Endothelial cell of umbilical vein (primary cell): Measurements from ENCODE around the gene FILIP1. TPM values are rescaled to one million over a fixed set of nuclear protein-coding genes. Genes with fewer than 3 reads are reported as not detected.

ENCODE experiments used
- BruUV-seq: library from RNA; stranded (reverse); fragments of 400-500 nt; replicated peaks from 2 replicates; lab custom pipeline; 2021; lab: Mats Ljungman, UMichigan
- CTCF ChIA-PET: fragments of 300-600, 350-600 bp; sonication (Branson Sonifier 250); formaldehyde crosslinking; loops from one replicate; lab custom pipeline; 2021; ENCODE audit warnings: antibody characterized with exemption, inconsistent platforms; lab: Charles Lee
- POLR2A ChIA-PET: fragments of 300-600, 350-600 bp; sonication (Branson Sonifier 250); formaldehyde crosslinking; loops from one replicate; lab custom pipeline; 2021; ENCODE audit warnings: antibody characterized with exemption, inconsistent platforms; lab: Charles Lee
- DNase-seq: peaks from one replicate; pipeline ENCODE4 v3.0.0-alpha.2; 2011; ENCODE audit warnings: low read depth, low spot score
- FAIRE-seq: peaks from 2 replicates; lab custom pipeline; 2011; peaks lifted over from hg19 to GRCh38; lab: Jason Lieb, UNC
- H2AFZ ChIP-seq: 2 replicates; pipeline ENCODE4 v1.6.0; 2012; ENCODE audit warnings: low read depth, low read length, control low read depth, inconsistent platforms
- H3K27ac ChIP-seq: 2 replicates; pipeline ENCODE4 v1.5.1; 2011; ENCODE audit warnings: low read depth, mild to moderate bottlenecking, control low read depth, low read length, moderate library complexity; ENCODE audit not compliant: insufficient read depth
- H3K27me3 ChIP-seq, 2 experiments: 2 replicates each; pipeline versions ENCODE4 v1.6.0 to v1.6.1; 2011; ENCODE audit warnings: low read length in 2 of 2, mixed read lengths in 1 of 2; ENCODE audit not compliant: control insufficient read depth in 2 of 2, insufficient read depth in 2 of 2
- H3K36me3 ChIP-seq, 2 experiments: 2 replicates in 1 of 2; 3 replicates in 1 of 2; pipeline ENCODE4 v1.5.1; 2011; ENCODE audit warnings: low read length in 2 of 2, mild to moderate bottlenecking in 1 of 2, moderate library complexity in 1 of 2; ENCODE audit not compliant: control insufficient read depth in 2 of 2, insufficient read depth in 2 of 2; ENCODE audit errors: extremely low read depth in 1 of 2
- H3K4me1 ChIP-seq: 3 replicates; pipeline ENCODE4 v1.5.1; 2011; ENCODE audit warnings: mild to moderate bottlenecking, low read length; ENCODE audit not compliant: control insufficient read depth, insufficient read depth; ENCODE audit errors: extremely low read depth
- H3K4me2 ChIP-seq: 2 replicates; pipeline ENCODE4 v1.6.1; 2011; ENCODE audit warnings: low read length, control low read depth, mixed read lengths; ENCODE audit not compliant: insufficient read depth
- H3K4me3 ChIP-seq, 3 experiments: fragments of 200-600 bp in 1 of 3; sonication (generic), shearing (Covaris generic) in 1 of 3; replicated peaks in 1 of 3; 2 replicates each; pipeline ENCODE4 v1.5.1; 2011 to 2016; ENCODE audit warnings: control low read depth in 3 of 3, low read length in 3 of 3, mild to moderate bottlenecking in 2 of 3, inconsistent platforms in 1 of 3, low read depth in 1 of 3, moderate library complexity in 1 of 3; ENCODE audit not compliant: insufficient read depth in 1 of 3
- H3K79me2 ChIP-seq: 2 replicates; pipeline ENCODE4 v1.6.0; 2012; ENCODE audit warnings: low read length, inconsistent platforms; ENCODE audit not compliant: control insufficient read depth, insufficient read depth
- H3K9ac ChIP-seq: replicated peaks from 2 replicates; pipeline ENCODE3; 2011; ENCODE audit warnings: low read length, control low read depth; ENCODE audit not compliant: insufficient read depth; ENCODE audit errors: extremely low read depth
- H3K9me1 ChIP-seq: replicated peaks from 3 replicates; pipeline ENCODE4 v1.6.0; 2011; ENCODE audit warnings: mild to moderate bottlenecking, low read length; ENCODE audit not compliant: control insufficient read depth, insufficient read depth; ENCODE audit errors: extremely low read depth
- H3K9me3 ChIP-seq: replicated peaks from 2 replicates; pipeline ENCODE4 v1.5.1; 2012; ENCODE audit warnings: low read length, inconsistent platforms; ENCODE audit not compliant: control insufficient read depth, insufficient read depth
- H4K20me1 ChIP-seq: replicated peaks from 2 replicates; pipeline ENCODE3; 2011; ENCODE audit warnings: mild to moderate bottlenecking, low read length; ENCODE audit not compliant: control insufficient read depth, insufficient read depth; ENCODE audit errors: extremely low read depth
- CTCF ChIP-seq, 2 donors: IDR thresholded peaks; 1 replicate in 1 of 2; 2 replicates in 1 of 2; pipeline ENCODE4 v1.5.1; 2011; ENCODE audit warnings: low read length in 2 of 2, mild to moderate bottlenecking in 2 of 2, moderate library complexity in 2 of 2, control low read depth in 1 of 2, inconsistent platforms in 1 of 2, low read depth in 1 of 2; ENCODE audit not compliant: insufficient read depth in 1 of 2; ENCODE audit errors: extremely low read depth in 1 of 2
- EZH2 ChIP-seq: IDR thresholded peaks from 2 replicates; pipeline ENCODE4 v1.6.1; 2012; ENCODE audit warnings: borderline replicate concordance, low read depth, mild to moderate bottlenecking, moderate library complexity, low read length, inconsistent platforms; ENCODE audit not compliant: severe bottlenecking
- JUN ChIP-seq: IDR thresholded peaks from 2 replicates; pipeline ENCODE4 v1.6.1; 2011; ENCODE audit warnings: borderline replicate concordance, low read depth; ENCODE audit not compliant: insufficient read length, insufficient read depth
- MYC ChIP-seq: IDR thresholded peaks from one replicate; pipeline ENCODE4 v1.6.1; 2011; ENCODE audit warnings: mild to moderate bottlenecking, low read depth, low read length
- POLR2A ChIP-seq: IDR thresholded peaks from 2 replicates; pipeline ENCODE4 v1.6.1; 2012; ENCODE audit warnings: low read depth, mild to moderate bottlenecking, control low read depth, low read length
- POLR2AphosphoS5 ChIP-seq: IDR thresholded peaks from 2 replicates; pipeline ENCODE4 v1.6.1; 2012; ENCODE audit warnings: low read depth, mild to moderate bottlenecking, control low read depth, low read length, moderate library complexity; ENCODE audit not compliant: insufficient read depth
- dilution Hi-C: fragments of 300-500 bp; cut with MboI; formaldehyde crosslinking; loops from one replicate; pipeline ENCODE4 v1.15.0; 2019; ENCODE audit warnings: low sequenced_read_pairs; ENCODE audit not compliant: extremely low pct_ligation_motif_present
- intact Hi-C: fragments of 100-400 bp; cut with micrococcal nuclease; formaldehyde crosslinking; loops from one replicate; pipeline ENCODE4 v1.10.0; 2022
- polyA plus RNA-seq, 4 experiments: library from polyadenylated mRNA; depleted of rRNA in 3 of 4; stranded (reverse) in 3 of 4; unstranded in 1 of 4; fragments of >200 nt; gene quantifications; 2 replicates each; pipeline versions ENCODE4 v1.2.1 to v1.2.3, GENCODE V29; 2011 to 2012; ENCODE audit warnings: missing spikeins in 1 of 4
- total RNA-seq: library from RNA; stranded (reverse); gene quantifications from 2 replicates; pipeline ENCODE4 v1.2.3, GENCODE V29; 2021
- TF ChIP-seq, protein P1 (sequence below): IDR thresholded peaks from 2 replicates; pipeline ENCODE4 v1.6.1; 2011; ENCODE audit not compliant: insufficient read depth, insufficient read length

FILIP1 gene
- total and polyA plus RNA-seq, 2 donors (not counting 3 experiments of a cell fraction or from before 2014, with no cell fraction given): 2.8 to 13.7 TPM

DNA sequence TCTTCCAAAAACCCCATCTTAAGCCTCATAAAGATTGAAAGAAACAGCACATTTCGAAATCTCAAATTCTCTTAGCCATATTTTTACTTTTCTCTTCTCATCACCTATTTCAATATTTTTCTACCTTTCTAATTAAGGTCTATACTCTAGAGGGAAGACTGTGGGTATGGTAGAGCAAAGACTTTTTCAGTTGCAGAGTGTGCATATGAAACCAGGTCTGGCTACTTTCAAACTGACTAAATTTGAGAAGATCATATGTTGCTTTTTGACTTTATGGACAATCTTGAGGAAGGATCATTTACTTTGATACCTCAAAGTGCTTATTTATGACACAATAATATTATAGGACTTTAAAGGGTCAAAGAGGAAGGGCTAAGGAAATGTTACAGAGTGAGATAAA, 20.7 kb downstream of the FILIP1 start:
- H3K36me3 ChIP-seq: no peaks in the 10 kb centered on the region
- CTCF ChIA-PET: no interaction called here
- no peak for DNase-seq
- POLR2A ChIA-PET: no interaction called here
- H3K9me1 ChIP-seq: no peaks in the 10 kb centered on the region
- H4K20me1 ChIP-seq: no peaks in the 10 kb centered on the region
- intact Hi-C loops (no loop called here), dilution Hi-C loops (no loop called here)
- H3K9ac ChIP-seq: no peak overlapping the region
- no peaks in the 10 kb centered on the region for H3K4me1 ChIP-seq
- H3K27me3 ChIP-seq: no peaks in the 10 kb centered on the region
- BruUV-seq: no TSS peak
- H3K9me3 ChIP-seq: no peaks in the 10 kb centered on the region
- H3K79me2 ChIP-seq: no peaks in the 10 kb centered on the region
- TF ChIP-seq EZH2 (no peak), JUN (no peak)
- no peak for FAIRE-seq
- no peak overlapping the region for H3K4me3 ChIP-seq
- no peak overlapping the region for H3K27ac ChIP-seq
- H2AFZ ChIP-seq: no peak overlapping the region
- no peak overlapping the region for H3K4me2 ChIP-seq

DNA sequence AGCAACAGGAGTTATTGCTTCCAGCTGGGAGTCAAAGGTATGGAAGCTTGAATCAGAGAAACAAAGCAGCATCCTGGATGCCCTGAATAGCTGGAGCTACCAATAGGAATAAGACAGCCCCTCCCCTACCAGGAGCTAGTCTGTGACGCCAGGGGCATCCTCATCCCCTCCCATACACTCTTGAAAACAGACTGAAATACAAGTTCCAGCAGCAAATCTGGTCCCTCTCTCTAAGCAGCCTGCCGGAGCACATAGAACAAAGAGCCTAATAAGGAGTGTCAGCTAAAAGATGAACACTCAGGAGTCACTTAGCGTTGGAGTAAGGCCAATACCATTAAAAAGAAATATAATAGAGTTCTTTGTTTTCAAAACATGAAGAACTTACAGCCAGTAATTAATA, 25.6 kb downstream of the FILIP1 start:
- H3K27me3 ChIP-seq: no peaks in the 10 kb centered on the region
- H3K9ac ChIP-seq: no peak overlapping the region
- dilution Hi-C loops (no loop called here), intact Hi-C loops (no loop called here)
- H2AFZ ChIP-seq: no peak overlapping the region
- no peaks in the 10 kb centered on the region for H3K36me3 ChIP-seq
- no peaks in the 10 kb centered on the region for H3K79me2 ChIP-seq
- TF ChIP-seq, protein P1, sequence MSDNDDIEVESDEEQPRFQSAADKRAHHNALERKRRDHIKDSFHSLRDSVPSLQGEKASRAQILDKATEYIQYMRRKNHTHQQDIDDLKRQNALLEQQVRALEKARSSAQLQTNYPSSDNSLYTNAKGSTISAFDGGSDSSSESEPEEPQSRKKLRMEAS: no peak
- TF ChIP-seq POLR2A (no peak), CTCF (IDR thresholded peaks at IDR 0.05; ENCODE audit: extremely low read depth in 1 of 2, insufficient read depth in 1 of 2, low read depth in 1 of 2, low read length in 2 of 2) (no peak), MYC (no peak), POLR2AphosphoS5 (no peak)
- ChIA-PET POLR2A (no interaction called here), CTCF (interaction anchor here (0.9 to 1.0 kb wide), 2 partner anchors 9 to 13 kb away, joined by 3 read pairs; no protein-coding TSS in a partner anchor)
- no TSS peak for BruUV-seq
- H3K27ac ChIP-seq: no peak overlapping the region
- H3K9me3 ChIP-seq: no peaks in the 10 kb centered on the region
- H3K4me3 ChIP-seq: no peak overlapping the region
- FAIRE-seq (no peak), DNase-seq (no peak)
- no peaks in the 10 kb centered on the region for H4K20me1 ChIP-seq
- H3K4me1 ChIP-seq: no peaks in the 10 kb centered on the region
- H3K9me1 ChIP-seq: no peaks in the 10 kb centered on the region
- H3K4me2 ChIP-seq: no peak overlapping the region
